Chondrocyte (in vitro differentiated cells): ENCODE data around the gene SVIL. TPM values are rescaled to one million over a fixed set of nuclear protein-coding genes. Genes with fewer than 3 reads are reported as not detected.
A peak's percentile ranks its signal among the peaks of the same experiment; 100 is the strongest.

Experiments
- DNase-seq: peaks from one replicate; pipeline ENCODE4 v3.0.0; 2021; ENCODE audit warnings: mixed read lengths, low spot score
- H3K27ac Mint-ChIP-seq: one replicate; pipeline ENCODE4 v1.8.0; 2021; ENCODE audit warnings: mild to moderate bottlenecking, moderate library complexity, mixed read lengths; ENCODE audit not compliant: unreplicated experiment
- H3K27me3 Mint-ChIP-seq: 2 replicates; pipeline ENCODE4 v1.8.0; 2021; ENCODE audit warnings: low read depth, mixed read lengths
- H3K36me3 Mint-ChIP-seq: 2 replicates; pipeline ENCODE4 v1.8.0; 2021; ENCODE audit warnings: low read depth, mixed read lengths
- H3K4me1 Mint-ChIP-seq: 2 replicates; pipeline ENCODE4 v1.8.0; 2021; ENCODE audit warnings: low read depth, mild to moderate bottlenecking, mixed read lengths
- H3K4me3 Mint-ChIP-seq: one replicate; pipeline ENCODE4 v1.8.0; 2021; ENCODE audit warnings: mild to moderate bottlenecking, moderate library complexity, mixed read lengths; ENCODE audit not compliant: unreplicated experiment
- H3K9me3 Mint-ChIP-seq: 2 replicates; pipeline ENCODE4 v1.8.0; 2021; ENCODE audit warnings: low read depth, mixed read lengths
- CTCF ChIP-seq: fragments of 200-600 bp; sonication (generic); IDR thresholded peaks from 2 replicates; pipeline ENCODE4 v1.5.0; 2021; ENCODE audit warnings: antibody characterized with exemption, mild to moderate bottlenecking, moderate library complexity
- total RNA-seq: library from RNA; stranded (reverse); gene quantifications from 3 replicates; pipeline ENCODE4 v1.2.1, GENCODE V29; 2021

Gene SVIL
- total RNA-seq, 1 donor from 2014 or later = 112 TPM

- Mint-ChIP-seq H3K27me3 (no peaks in the 10 kb centered on the region), H3K4me3 (no peak overlapping the region), H3K36me3 (peaks cover 19% of the 10 kb centered on the region), H3K9me3 (no peaks in the 10 kb centered on the region), H3K4me1 (peaks cover 5% of the 10 kb centered on the region), H3K27ac (no peak overlapping the region)
- no peak for TF ChIP-seq CTCF
- DNase-seq = no peak
Observed at GRCh38 chr10:29529146-29529545, 105.6 kb downstream of the SVIL start.

GRCh38 chr10:29525762-29526161 lies 109.0 kb downstream of the SVIL start:
- Mint-ChIP-seq H3K27me3 (no peaks in the 10 kb centered on the region), H3K4me3 (no peak overlapping the region), H3K4me1 (peaks cover 22% of the 10 kb centered on the region), H3K9me3 (no peaks in the 10 kb centered on the region), H3K36me3 (peaks cover 22% of the 10 kb centered on the region), H3K27ac (no peak overlapping the region)
- no peak for TF ChIP-seq CTCF
- DNase-seq = no peak

GRCh38 chr10:29524720-29525119 lies 110.1 kb downstream of the SVIL start:
- H3K27ac Mint-ChIP-seq = peak overlapping the region; percentile 47
- DNase-seq = no peak
- H3K4me1 Mint-ChIP-seq = peaks cover 22% of the 10 kb centered on the region
- no peak overlapping the region for H3K4me3 Mint-ChIP-seq
- H3K9me3 Mint-ChIP-seq = no peaks in the 10 kb centered on the region
- H3K36me3 Mint-ChIP-seq = peaks cover 25% of the 10 kb centered on the region
- no peak for TF ChIP-seq CTCF
- no peaks in the 10 kb centered on the region for H3K27me3 Mint-ChIP-seq

- no peak overlapping the region for H3K4me3 Mint-ChIP-seq
- DNase-seq = no peak
- no peak for TF ChIP-seq CTCF
- H3K27me3 Mint-ChIP-seq = no peaks in the 10 kb centered on the region
- H3K36me3 Mint-ChIP-seq = peaks cover 21% of the 10 kb centered on the region
- H3K27ac Mint-ChIP-seq = peak overlapping the region; percentile 47
- H3K4me1 Mint-ChIP-seq = peaks cover 22% of the 10 kb centered on the region
- H3K9me3 Mint-ChIP-seq = no peaks in the 10 kb centered on the region
Observed at GRCh38 chr10:29524294-29524693, 110.5 kb downstream of the SVIL start.

GRCh38 chr10:29522918-29523317 lies 111.9 kb downstream of the SVIL start:
- no peak for DNase-seq
- no peak for TF ChIP-seq CTCF
- Mint-ChIP-seq H3K4me1 (peaks cover 22% of the 10 kb centered on the region), H3K9me3 (no peaks in the 10 kb centered on the region), H3K4me3 (peak overlapping the region; percentile 68), H3K27ac (peak overlapping the region; percentile 91), H3K36me3 (peaks cover 21% of the 10 kb centered on the region), H3K27me3 (no peaks in the 10 kb centered on the region)
